Measurements from ENCODE around the gene MRM1.

DNA sequence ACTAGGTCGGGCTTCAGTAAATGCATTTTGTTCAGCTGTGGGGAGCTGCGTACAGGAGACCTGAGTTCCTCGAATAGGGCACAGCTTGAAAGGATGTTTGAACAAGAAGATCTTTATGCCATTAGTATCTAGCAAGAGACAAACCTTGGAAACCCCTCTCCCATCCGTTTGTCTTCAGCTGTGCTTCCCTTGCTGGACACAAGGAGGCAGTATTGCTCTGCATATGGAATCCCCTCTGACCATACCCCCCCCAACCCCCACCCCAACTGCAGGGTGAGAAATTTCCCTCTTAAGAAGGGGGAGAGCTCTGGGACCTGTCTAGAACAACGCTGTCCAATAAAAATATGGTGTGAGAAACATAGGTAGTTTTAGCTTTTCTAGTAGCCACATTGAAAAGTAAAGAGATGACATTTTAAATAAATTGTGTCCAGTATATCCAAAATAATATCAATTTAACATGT, 1.6 kb downstream of the MRM1 start:
- TF ChIP-seq, protein P1, sequence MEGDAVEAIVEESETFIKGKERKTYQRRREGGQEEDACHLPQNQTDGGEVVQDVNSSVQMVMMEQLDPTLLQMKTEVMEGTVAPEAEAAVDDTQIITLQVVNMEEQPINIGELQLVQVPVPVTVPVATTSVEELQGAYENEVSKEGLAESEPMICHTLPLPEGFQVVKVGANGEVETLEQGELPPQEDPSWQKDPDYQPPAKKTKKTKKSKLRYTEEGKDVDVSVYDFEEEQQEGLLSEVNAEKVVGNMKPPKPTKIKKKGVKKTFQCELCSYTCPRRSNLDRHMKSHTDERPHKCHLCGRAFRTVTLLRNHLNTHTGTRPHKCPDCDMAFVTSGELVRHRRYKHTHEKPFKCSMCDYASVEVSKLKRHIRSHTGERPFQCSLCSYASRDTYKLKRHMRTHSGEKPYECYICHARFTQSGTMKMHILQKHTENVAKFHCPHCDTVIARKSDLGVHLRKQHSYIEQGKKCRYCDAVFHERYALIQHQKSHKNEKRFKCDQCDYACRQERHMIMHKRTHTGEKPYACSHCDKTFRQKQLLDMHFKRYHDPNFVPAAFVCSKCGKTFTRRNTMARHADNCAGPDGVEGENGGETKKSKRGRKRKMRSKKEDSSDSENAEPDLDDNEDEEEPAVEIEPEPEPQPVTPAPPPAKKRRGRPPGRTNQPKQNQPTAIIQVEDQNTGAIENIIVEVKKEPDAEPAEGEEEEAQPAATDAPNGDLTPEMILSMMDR (IDR thresholded peaks at IDR 0.05) = peak; percentile 77 to 87 (median 81)
- TF ChIP-seq POLR2AphosphoS5 (IDR thresholded peaks at IDR 0.05) (no peak), POLR2A (IDR thresholded peaks at IDR 0.05) (no peak), EP300 (IDR thresholded peaks at IDR 0.05; ENCODE audit: low read depth) (no peak)

Data from transverse colon (tissue), 4 donors.